Measurements from ENCODE around the gene CREB5.

- no peak for TF ChIP-seq CTCF (IDR thresholded peaks at IDR 0.05; ENCODE audit: poor library complexity, severe bottlenecking)
- TF ChIP-seq POLR2AphosphoS5 (IDR thresholded peaks at IDR 0.05): no peak
- no peak for TF ChIP-seq EZH2 (IDR thresholded peaks at IDR 0.05; ENCODE audit: borderline replicate concordance, insufficient read depth, low read length, poor library complexity, severe bottlenecking)
- TF ChIP-seq EP300 (conservative IDR thresholded peaks at IDR 0.05; ENCODE audit: poor library complexity, severe bottlenecking): no peak
- TF ChIP-seq RAD21 (conservative IDR thresholded peaks at IDR 0.05): no peak
- no peak for TF ChIP-seq SMC3 (conservative IDR thresholded peaks at IDR 0.05; ENCODE audit: poor library complexity)
These were observed 227.7 kb downstream of the CREB5 start for GRCh38 chr7:28640001-28640400.
